Mesothelial cell of epicardium (in vitro differentiated cells): ENCODE measurements around the gene MAPKBP1. TPM values are rescaled to one million over a fixed set of nuclear protein-coding genes. Genes with fewer than 3 reads are reported as not detected.

Experiments
- DNase-seq, 2 experiments: peaks; one replicate each; pipeline ENCODE4 v3.0.0; 2021; ENCODE audit warnings: low spot score in 2 of 2; ENCODE audit not compliant: unreplicated experiment in 2 of 2
- H3K27ac Mint-ChIP-seq: 2 replicates; pipeline ENCODE4 v1.8.0; 2021; ENCODE audit warnings: mixed read lengths
- H3K27me3 Mint-ChIP-seq: 2 replicates; pipeline ENCODE4 v1.8.0; 2021; ENCODE audit warnings: low read depth, mixed read lengths
- H3K36me3 Mint-ChIP-seq: 2 replicates; pipeline ENCODE4 v1.8.0; 2021; ENCODE audit warnings: mixed read lengths
- H3K4me1 Mint-ChIP-seq: 2 replicates; pipeline ENCODE4 v1.8.0; 2021; ENCODE audit warnings: mixed read lengths
- H3K4me3 Mint-ChIP-seq: 2 replicates; pipeline ENCODE4 v1.8.0; 2021; ENCODE audit warnings: mild to moderate bottlenecking, moderate library complexity, mixed read lengths
- H3K9me3 Mint-ChIP-seq: 2 replicates; pipeline ENCODE4 v1.8.0; 2021; ENCODE audit warnings: mixed read lengths
- total RNA-seq: library from RNA; stranded (reverse); gene quantifications from 3 replicates; pipeline ENCODE4 v1.2.1, GENCODE V29; 2021
- TF ChIP-seq, protein P1 (sequence below): fragments of 200-600 bp; sonication (generic); IDR thresholded peaks from one replicate; pipeline ENCODE4 v1.5.0; 2021; ENCODE audit warnings: antibody characterized with exemption; ENCODE audit not compliant: unreplicated experiment

Gene MAPKBP1
- total RNA-seq, 1 donor from 2014 or later, result 40.8 TPM

DNA sequence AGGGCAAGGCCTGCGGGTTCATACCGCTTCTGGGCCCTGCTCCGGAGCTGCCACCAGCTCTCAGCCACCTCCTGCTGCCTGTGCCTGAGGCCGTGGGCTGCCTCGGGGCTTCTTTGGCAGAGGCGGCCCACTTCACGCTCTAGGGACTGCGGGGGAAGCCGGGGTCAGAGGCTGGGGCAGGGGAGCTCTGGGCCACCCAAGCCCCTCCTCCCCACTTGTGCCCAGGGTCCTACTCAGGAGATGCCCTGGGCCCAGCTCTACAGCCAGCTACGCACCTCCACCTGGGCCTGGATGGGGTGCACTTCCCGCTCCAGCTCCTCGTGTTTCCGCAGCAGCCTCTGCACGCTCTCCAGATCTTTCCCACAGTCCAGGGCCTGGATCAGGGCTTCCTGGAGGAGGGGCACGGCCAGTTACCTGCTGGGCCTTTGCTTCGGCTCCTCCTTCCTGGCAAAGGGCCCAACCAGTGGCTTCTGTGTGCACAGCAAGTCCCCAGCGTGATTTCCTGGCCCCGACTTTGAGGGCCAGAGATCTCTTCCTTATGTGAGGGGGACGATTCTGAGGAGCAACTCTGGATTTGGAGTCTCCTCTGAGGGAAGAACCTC lies 88.3 kb downstream of the MAPKBP1 start:
- Mint-ChIP-seq H3K27me3 (no peaks in the 10 kb centered on the region), H3K4me3 (no peak overlapping the region), H3K4me1 (peaks cover 12% of the 10 kb centered on the region), H3K9me3 (no peaks in the 10 kb centered on the region), H3K27ac (no peak overlapping the region), H3K36me3 (no peaks in the 10 kb centered on the region)
- TF ChIP-seq, protein P1, sequence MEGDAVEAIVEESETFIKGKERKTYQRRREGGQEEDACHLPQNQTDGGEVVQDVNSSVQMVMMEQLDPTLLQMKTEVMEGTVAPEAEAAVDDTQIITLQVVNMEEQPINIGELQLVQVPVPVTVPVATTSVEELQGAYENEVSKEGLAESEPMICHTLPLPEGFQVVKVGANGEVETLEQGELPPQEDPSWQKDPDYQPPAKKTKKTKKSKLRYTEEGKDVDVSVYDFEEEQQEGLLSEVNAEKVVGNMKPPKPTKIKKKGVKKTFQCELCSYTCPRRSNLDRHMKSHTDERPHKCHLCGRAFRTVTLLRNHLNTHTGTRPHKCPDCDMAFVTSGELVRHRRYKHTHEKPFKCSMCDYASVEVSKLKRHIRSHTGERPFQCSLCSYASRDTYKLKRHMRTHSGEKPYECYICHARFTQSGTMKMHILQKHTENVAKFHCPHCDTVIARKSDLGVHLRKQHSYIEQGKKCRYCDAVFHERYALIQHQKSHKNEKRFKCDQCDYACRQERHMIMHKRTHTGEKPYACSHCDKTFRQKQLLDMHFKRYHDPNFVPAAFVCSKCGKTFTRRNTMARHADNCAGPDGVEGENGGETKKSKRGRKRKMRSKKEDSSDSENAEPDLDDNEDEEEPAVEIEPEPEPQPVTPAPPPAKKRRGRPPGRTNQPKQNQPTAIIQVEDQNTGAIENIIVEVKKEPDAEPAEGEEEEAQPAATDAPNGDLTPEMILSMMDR, result no peak
- DNase-seq, result no peak

- H3K4me3 Mint-ChIP-seq, result no peak overlapping the region
- H3K9me3 Mint-ChIP-seq, result no peaks in the 10 kb centered on the region
- H3K27ac Mint-ChIP-seq, result peak overlapping the region; percentile 12
- no peak for DNase-seq
- no peaks in the 10 kb centered on the region for H3K36me3 Mint-ChIP-seq
- peaks cover 12% of the 10 kb centered on the region for H3K4me1 Mint-ChIP-seq
- H3K27me3 Mint-ChIP-seq, result no peaks in the 10 kb centered on the region
- TF ChIP-seq, protein P1, result no peak
Measured at GRCh38 chr15:41865490-41866055, 91.3 kb downstream of the MAPKBP1 start.

GRCh38 chr15:41866263-41866703 lies 92.0 kb downstream of the MAPKBP1 start:
- no peaks in the 10 kb centered on the region for H3K36me3 Mint-ChIP-seq
- no peak overlapping the region for H3K27ac Mint-ChIP-seq
- TF ChIP-seq, protein P1, result no peak
- H3K4me1 Mint-ChIP-seq, result peaks cover 12% of the 10 kb centered on the region
- no peaks in the 10 kb centered on the region for H3K9me3 Mint-ChIP-seq
- H3K4me3 Mint-ChIP-seq, result no peak overlapping the region
- no peak for DNase-seq
- no peaks in the 10 kb centered on the region for H3K27me3 Mint-ChIP-seq

DNA sequence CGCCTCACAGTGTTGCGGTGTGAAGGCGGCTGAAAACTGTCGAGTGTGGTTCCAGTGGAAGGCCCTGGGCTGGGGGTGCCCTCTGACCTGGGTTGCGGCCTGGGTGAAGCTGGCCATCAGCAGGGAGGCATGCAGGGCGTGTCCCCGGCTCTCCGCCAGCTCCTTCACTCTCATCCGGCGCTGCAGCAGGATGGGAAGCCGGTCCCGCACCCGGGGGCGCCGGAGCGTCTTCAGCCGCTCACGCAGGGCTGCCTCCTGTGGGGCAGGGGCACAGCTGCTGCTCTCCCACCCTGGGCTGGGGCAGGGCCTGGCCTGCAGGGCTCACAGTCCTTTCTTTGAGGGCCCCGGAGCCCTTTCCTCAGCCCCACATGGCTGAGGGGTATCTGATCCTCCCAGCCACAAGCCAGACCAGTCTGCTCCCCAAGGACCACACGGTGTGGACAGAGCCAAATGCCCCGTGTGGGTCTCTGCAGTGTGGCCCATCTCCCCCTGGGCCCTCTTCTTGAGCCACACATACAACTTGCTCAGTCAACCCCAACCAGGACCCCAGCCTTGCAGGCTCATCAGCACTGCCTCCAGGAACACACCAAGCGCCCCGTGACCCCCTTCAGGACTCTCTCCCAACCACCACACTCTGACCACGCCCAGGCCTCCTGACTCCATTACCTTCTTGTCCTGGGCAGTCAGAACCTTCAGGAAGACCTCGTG lies 92.7 kb downstream of the MAPKBP1 start:
- Mint-ChIP-seq H3K36me3 (no peaks in the 10 kb centered on the region), H3K4me1 (peaks cover 12% of the 10 kb centered on the region), H3K27me3 (no peaks in the 10 kb centered on the region), H3K27ac (no peak overlapping the region), H3K9me3 (no peaks in the 10 kb centered on the region), H3K4me3 (no peak overlapping the region)
- DNase-seq, result no peak
- TF ChIP-seq, protein P1, result no peak

- H3K27ac Mint-ChIP-seq, result no peak overlapping the region
- no peaks in the 10 kb centered on the region for H3K27me3 Mint-ChIP-seq
- DNase-seq, result no peak
- H3K4me1 Mint-ChIP-seq, result peaks cover 8% of the 10 kb centered on the region
- H3K4me3 Mint-ChIP-seq, result no peak overlapping the region
- no peaks in the 10 kb centered on the region for H3K9me3 Mint-ChIP-seq
- H3K36me3 Mint-ChIP-seq, result no peaks in the 10 kb centered on the region
- TF ChIP-seq, protein P1, result no peak
Measured at GRCh38 chr15:41868321-41868720, 94.0 kb downstream of the MAPKBP1 start.
